ENCODE results near the gene CDH7. TPM values are rescaled to one million over a fixed set of nuclear protein-coding genes. Genes with fewer than 3 reads are reported as not detected.

Gene CDH7
- total RNA-seq, 4 donors from 2014 or later = not detected

DNA sequence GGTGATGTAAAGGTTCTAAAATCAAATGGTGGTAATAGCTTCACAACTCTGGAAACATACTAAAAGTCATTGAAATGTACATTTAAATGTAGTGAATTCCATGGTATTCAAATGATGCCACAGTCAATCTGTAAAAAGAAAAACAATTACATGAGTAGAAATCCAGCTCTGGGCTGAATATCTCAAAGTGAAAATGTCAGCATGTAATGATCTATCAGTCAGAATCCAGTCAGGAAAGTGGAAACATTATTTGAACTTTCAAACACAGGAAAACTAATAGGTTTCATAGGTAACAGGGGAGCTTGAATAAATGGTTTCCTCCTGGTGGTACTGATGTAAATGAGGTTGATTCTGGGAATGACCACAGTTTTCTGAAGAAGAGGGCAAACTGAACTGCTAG, 186.4 kb downstream of the CDH7 start:
- no peak for DNase-seq
- Histone ChIP-seq H3K27ac (no peak overlapping the region), H3K27me3 (no peaks in the 10 kb centered on the region), H3K36me3 (no peaks in the 10 kb centered on the region), H3K4me1 (no peaks in the 10 kb centered on the region), H3K9me3 (no peaks in the 10 kb centered on the region), H3K4me3 (no peak overlapping the region)
- TF ChIP-seq, protein P1, sequence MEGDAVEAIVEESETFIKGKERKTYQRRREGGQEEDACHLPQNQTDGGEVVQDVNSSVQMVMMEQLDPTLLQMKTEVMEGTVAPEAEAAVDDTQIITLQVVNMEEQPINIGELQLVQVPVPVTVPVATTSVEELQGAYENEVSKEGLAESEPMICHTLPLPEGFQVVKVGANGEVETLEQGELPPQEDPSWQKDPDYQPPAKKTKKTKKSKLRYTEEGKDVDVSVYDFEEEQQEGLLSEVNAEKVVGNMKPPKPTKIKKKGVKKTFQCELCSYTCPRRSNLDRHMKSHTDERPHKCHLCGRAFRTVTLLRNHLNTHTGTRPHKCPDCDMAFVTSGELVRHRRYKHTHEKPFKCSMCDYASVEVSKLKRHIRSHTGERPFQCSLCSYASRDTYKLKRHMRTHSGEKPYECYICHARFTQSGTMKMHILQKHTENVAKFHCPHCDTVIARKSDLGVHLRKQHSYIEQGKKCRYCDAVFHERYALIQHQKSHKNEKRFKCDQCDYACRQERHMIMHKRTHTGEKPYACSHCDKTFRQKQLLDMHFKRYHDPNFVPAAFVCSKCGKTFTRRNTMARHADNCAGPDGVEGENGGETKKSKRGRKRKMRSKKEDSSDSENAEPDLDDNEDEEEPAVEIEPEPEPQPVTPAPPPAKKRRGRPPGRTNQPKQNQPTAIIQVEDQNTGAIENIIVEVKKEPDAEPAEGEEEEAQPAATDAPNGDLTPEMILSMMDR (IDR thresholded peaks at IDR 0.05) = no peak
- TF ChIP-seq POLR2A (IDR thresholded peaks at IDR 0.05) = no peak

DNA sequence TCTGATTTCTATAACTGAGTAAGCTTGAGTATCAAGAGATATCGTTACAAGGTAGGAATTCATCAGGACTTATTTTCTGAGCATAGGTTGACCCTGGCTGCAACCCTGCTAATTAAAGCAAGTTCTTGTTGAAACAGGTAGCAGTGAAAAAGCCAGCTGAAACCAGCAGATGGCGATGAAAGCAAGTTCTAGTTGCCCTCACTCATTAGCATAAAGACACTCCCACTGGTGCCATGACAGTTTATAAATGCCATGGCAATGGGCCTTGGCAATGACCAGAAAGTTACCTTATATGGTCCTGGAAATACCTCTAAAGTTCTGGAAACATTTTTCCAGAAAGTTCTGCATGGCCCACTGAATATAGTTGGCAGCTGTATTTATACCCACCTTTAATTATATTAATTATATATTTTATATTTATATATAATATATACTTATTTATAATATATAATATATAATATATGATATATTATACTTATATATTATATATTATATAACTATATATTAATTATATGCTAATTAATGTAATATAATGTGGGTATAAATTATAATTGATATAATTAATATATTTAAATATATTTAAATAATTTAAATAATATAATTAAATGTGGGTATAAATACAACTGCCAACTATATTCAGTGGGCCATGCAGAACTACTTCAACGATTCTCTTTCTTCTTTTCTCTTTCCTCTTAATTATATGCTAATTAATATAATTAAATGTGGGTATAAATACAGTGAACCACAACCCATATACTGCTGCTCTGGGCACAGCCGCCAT, 188.0 kb downstream of the CDH7 start:
- Histone ChIP-seq H3K27me3 (no peaks in the 10 kb centered on the region), H3K4me3 (no peak overlapping the region), H3K27ac (no peak overlapping the region), H3K4me1 (no peaks in the 10 kb centered on the region), H3K36me3 (no peaks in the 10 kb centered on the region), H3K9me3 (no peaks in the 10 kb centered on the region)
- no peak for TF ChIP-seq POLR2A (IDR thresholded peaks at IDR 0.05)
- TF ChIP-seq, protein P1 (IDR thresholded peaks at IDR 0.05) = peak in 3 of 6 experiments; percentile 22 to 34 (median 22)
- no peak for DNase-seq

Measured in Peyer's patch (tissue), 4 donors.